ENCODE measurements around the gene PEX14.
A peak's percentile ranks its signal among the peaks of the same experiment; 100 is the strongest.

PEX14 gene

DNA sequence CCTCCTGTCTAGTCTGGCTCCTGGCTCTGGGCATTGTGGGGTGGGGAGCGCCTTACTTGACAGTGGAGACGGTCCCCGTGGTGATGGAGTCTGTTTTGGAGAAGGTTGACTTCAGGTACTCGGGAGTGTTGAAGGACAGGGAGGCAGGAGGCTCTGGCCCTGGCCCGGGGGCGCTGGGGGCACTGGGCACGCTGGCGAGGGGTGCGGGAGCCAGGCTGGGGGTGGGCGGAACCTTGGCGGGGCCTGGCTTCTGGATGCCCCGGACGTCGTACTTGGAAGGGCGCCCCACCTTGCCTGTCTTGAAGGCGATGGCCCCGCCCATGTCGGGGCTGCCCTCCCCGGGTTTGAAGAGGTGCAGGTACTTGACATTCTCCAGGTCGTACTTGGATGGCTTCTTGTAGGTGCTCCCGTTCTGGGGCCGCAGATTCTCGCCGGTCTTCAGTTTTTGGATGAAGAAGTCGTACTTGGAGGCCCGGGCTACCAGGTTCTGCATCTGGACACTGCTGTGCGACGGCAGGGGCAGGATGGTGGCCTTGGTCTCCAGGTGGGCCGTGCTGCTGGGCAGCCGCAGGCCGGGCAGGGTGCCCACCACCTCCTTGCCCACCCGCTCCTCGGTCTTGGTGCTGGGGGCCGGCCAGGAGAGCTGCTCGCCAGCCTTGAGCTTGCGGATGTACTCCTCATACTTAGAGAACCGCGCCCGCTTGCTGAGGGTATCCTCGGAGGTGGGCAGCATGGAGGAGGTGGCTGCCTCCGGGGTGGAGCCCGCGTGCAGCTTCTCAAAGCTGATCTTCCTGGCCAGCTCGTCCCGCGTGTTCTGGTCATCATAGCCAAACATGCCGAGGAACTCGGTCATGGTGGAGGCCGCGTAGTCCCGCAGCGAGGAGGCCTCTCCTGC lies 185.1 kb downstream of the PEX14 start:
- Histone ChIP-seq H3K4me1 (ENCODE audit: control insufficient read depth, insufficient read depth, low read depth, low read length) (peaks cover 17% of the 10 kb centered on the region), H3K18ac (ENCODE audit: low read depth in 1 of 2, low read length in 2 of 2) (no peak overlapping the region), H2BK120ac (ENCODE audit: low read depth, low read length) (no peak overlapping the region), H3K79me1 (replicated peaks; ENCODE audit: low read length, poor library complexity, severe bottlenecking) (no peaks in the 10 kb centered on the region), H3K4ac (ENCODE audit: low read depth in 1 of 2, low read length in 2 of 2) (no peak overlapping the region), H2BK5ac (ENCODE audit: low read depth, low read length, poor library complexity, severe bottlenecking) (no peak overlapping the region), H4K8ac (ENCODE audit: low read length) (no peak overlapping the region), H3K14ac (ENCODE audit: low read length in 2 of 2) (no peak overlapping the region), H3K9ac (ENCODE audit: low read length) (no peak overlapping the region), H2AK5ac (ENCODE audit: low read length, severe bottlenecking) (no peak overlapping the region), H2BK15ac (ENCODE audit: low read depth, poor library complexity, severe bottlenecking) (no peak overlapping the region), H2AFZ (ENCODE audit: low read depth, low read length) (no peak overlapping the region), H2BK12ac (ENCODE audit: low read length in 2 of 2) (no peak overlapping the region), H3K4me3 (ENCODE audit: insufficient read depth in 1 of 2, low read depth in 1 of 2, low read length in 2 of 2) (no peak overlapping the region), H3K36me3 (ENCODE audit: control insufficient read depth in 1 of 2, insufficient read depth in 2 of 2, low read depth in 1 of 2, low read length in 2 of 2) (peaks cover 0 to 6% of the 10 kb centered on the region in 2 experiments), H3K4me2 (ENCODE audit: low read length, poor library complexity, severe bottlenecking) (no peak overlapping the region), H3K23ac (ENCODE audit: low read length in 2 of 2) (no peak overlapping the region), H3K27me3 (ENCODE audit: control insufficient read depth in 1 of 2, insufficient read depth in 1 of 2, low read length in 2 of 2) (peaks cover 7 to 68% of the 10 kb centered on the region in 2 experiments), H3K27ac (ENCODE audit: low read length, poor library complexity, severe bottlenecking) (no peak overlapping the region), H4K91ac (ENCODE audit: low read length) (peak overlapping the region; percentile 37), H3K9me3 (ENCODE audit: control insufficient read depth, low read length) (no peaks in the 10 kb centered on the region)
- 94% methylated on average over 52 of the region's 52 CpGs for WGBS
- DNase-seq, result no peak

DNA sequence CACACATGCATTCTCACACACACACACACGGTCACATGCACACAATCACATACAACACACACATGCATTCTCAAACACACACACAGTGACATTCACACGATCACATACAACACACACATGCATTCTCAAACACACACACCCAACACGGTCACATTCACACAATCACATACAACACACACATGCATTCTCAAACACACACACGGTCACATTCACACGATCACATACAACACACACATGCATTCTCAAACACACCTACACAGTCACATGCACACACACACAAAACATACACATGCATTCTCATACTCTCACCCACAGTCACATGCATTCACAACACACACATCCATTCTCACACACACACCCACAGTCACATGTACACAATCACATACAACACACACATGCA lies 186.7 kb downstream of the PEX14 start:
- H2BK12ac ChIP-seq (ENCODE audit: low read length in 2 of 2), result no peak overlapping the region
- H3K4ac ChIP-seq (ENCODE audit: low read depth in 1 of 2, low read length in 2 of 2), result no peak overlapping the region
- H3K27me3 ChIP-seq (ENCODE audit: control insufficient read depth in 1 of 2, insufficient read depth in 1 of 2, low read length in 2 of 2), result peaks cover 14 to 74% of the 10 kb centered on the region in 2 experiments
- no peak overlapping the region for H4K8ac ChIP-seq (ENCODE audit: low read length)
- WGBS, result 94% methylated on average over 5 of the region's 5 CpGs
- H3K23ac ChIP-seq (ENCODE audit: low read length in 2 of 2), result no peak overlapping the region
- H3K9me3 ChIP-seq (ENCODE audit: control insufficient read depth, low read length), result no peaks in the 10 kb centered on the region
- DNase-seq, result no peak
- no peak overlapping the region for H2BK120ac ChIP-seq (ENCODE audit: low read depth, low read length)
- peaks cover 19% of the 10 kb centered on the region for H3K4me1 ChIP-seq (ENCODE audit: control insufficient read depth, insufficient read depth, low read depth, low read length)
- no peak overlapping the region for H3K9ac ChIP-seq (ENCODE audit: low read length)
- peak overlapping the region; percentile 65 for H4K91ac ChIP-seq (ENCODE audit: low read length)
- no peak overlapping the region for H3K18ac ChIP-seq (ENCODE audit: low read depth in 1 of 2, low read length in 2 of 2)
- no peak overlapping the region for H3K4me2 ChIP-seq (ENCODE audit: low read length, poor library complexity, severe bottlenecking)
- H2AK5ac ChIP-seq (ENCODE audit: low read length, severe bottlenecking), result no peak overlapping the region
- no peak overlapping the region for H2BK5ac ChIP-seq (ENCODE audit: low read depth, low read length, poor library complexity, severe bottlenecking)
- no peak overlapping the region for H2BK15ac ChIP-seq (ENCODE audit: low read depth, poor library complexity, severe bottlenecking)
- no peak overlapping the region for H2AFZ ChIP-seq (ENCODE audit: low read depth, low read length)
- no peaks in the 10 kb centered on the region for H3K79me1 ChIP-seq (replicated peaks; ENCODE audit: low read length, poor library complexity, severe bottlenecking)
- H3K36me3 ChIP-seq (ENCODE audit: control insufficient read depth in 1 of 2, insufficient read depth in 2 of 2, low read depth in 1 of 2, low read length in 2 of 2), result peaks cover 0 to 6% of the 10 kb centered on the region in 2 experiments
- H3K27ac ChIP-seq (ENCODE audit: low read length, poor library complexity, severe bottlenecking), result no peak overlapping the region
- peak overlapping the region in 1 of 2 experiments; percentile 48 for H3K14ac ChIP-seq (ENCODE audit: low read length in 2 of 2)
- H3K4me3 ChIP-seq (ENCODE audit: insufficient read depth in 1 of 2, low read depth in 1 of 2, low read length in 2 of 2), result no peak overlapping the region

DNA sequence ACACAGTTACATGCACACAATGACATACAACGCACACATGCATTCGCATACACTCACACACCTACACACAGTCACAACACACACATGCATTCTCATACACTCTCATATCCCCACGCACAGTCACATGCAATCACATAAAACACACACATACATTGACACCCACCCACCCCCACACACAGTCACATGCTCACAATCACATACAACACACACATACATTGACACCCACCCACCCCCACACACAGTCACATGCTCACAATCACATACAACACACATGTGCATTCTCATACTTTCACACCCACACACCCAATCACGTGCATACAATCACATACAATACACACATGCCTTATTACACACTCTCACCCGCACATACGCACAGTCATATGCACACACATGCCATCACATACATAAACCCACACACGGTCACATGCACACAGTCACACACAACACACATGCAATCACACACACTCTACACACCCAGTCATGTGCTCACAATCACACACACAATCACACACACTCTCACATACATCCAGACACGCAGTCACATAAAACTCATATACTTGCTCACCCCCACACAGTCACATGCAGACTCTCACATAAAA lies 187.4 kb downstream of the PEX14 start:
- Histone ChIP-seq H3K9ac (ENCODE audit: low read length) (no peak overlapping the region), H3K27me3 (ENCODE audit: control insufficient read depth in 1 of 2, insufficient read depth in 1 of 2, low read length in 2 of 2) (peaks cover 14 to 79% of the 10 kb centered on the region in 2 experiments), H2BK120ac (ENCODE audit: low read depth, low read length) (no peak overlapping the region), H3K18ac (ENCODE audit: low read depth in 1 of 2, low read length in 2 of 2) (peak overlapping the region in 1 of 2 experiments; percentile 18), H3K23ac (ENCODE audit: low read length in 2 of 2) (no peak overlapping the region), H3K9me3 (ENCODE audit: control insufficient read depth, low read length) (no peaks in the 10 kb centered on the region), H2AFZ (ENCODE audit: low read depth, low read length) (no peak overlapping the region), H4K91ac (ENCODE audit: low read length) (peak overlapping the region; percentile 62), H2BK5ac (ENCODE audit: low read depth, low read length, poor library complexity, severe bottlenecking) (no peak overlapping the region), H3K36me3 (ENCODE audit: control insufficient read depth in 1 of 2, insufficient read depth in 2 of 2, low read depth in 1 of 2, low read length in 2 of 2) (peaks cover 0 to 6% of the 10 kb centered on the region in 2 experiments), H3K4me2 (ENCODE audit: low read length, poor library complexity, severe bottlenecking) (no peak overlapping the region), H4K8ac (ENCODE audit: low read length) (peak overlapping the region; percentile 68), H2AK5ac (ENCODE audit: low read length, severe bottlenecking) (no peak overlapping the region), H3K4ac (ENCODE audit: low read depth in 1 of 2, low read length in 2 of 2) (peak overlapping the region in 1 of 2 experiments; percentile 5), H3K4me1 (ENCODE audit: control insufficient read depth, insufficient read depth, low read depth, low read length) (peaks cover 19% of the 10 kb centered on the region), H2BK15ac (ENCODE audit: low read depth, poor library complexity, severe bottlenecking) (no peak overlapping the region), H3K4me3 (ENCODE audit: insufficient read depth in 1 of 2, low read depth in 1 of 2, low read length in 2 of 2) (no peak overlapping the region), H2BK12ac (ENCODE audit: low read length in 2 of 2) (peak overlapping the region in 1 of 2 experiments; percentile 29), H3K14ac (ENCODE audit: low read length in 2 of 2) (peak overlapping the region in 1 of 2 experiments; percentile 61), H3K27ac (ENCODE audit: low read length, poor library complexity, severe bottlenecking) (no peak overlapping the region), H3K79me1 (replicated peaks; ENCODE audit: low read length, poor library complexity, severe bottlenecking) (no peaks in the 10 kb centered on the region)
- 96% methylated on average over 8 of the region's 8 CpGs for WGBS
- no peak for DNase-seq

All from mesenchymal stem cell (in vitro differentiated cells and primary cell).